Heart left ventricle (tissue), 13 donors: Measurements from ENCODE around the gene CDC26.

Source experiments
- POLR2A ChIP-seq, 2 donors: fragments of 450-650 bp; IDR thresholded peaks; one replicate each; pipeline ENCODE4 v1.6.1; 2017; ENCODE audit warnings: antibody characterized with exemption in 2 of 2, mild to moderate bottlenecking in 2 of 2, moderate library complexity in 2 of 2
- TF ChIP-seq, protein P1 (sequence below), 12 donors: fragments of 200-600 bp; sonication (generic) in 4 of 12; IDR thresholded peaks; one replicate each; pipeline versions ENCODE4 v1.5.0 to v1.8.0; 2018 to 2022; ENCODE audit warnings: antibody characterized with exemption in 12 of 12, mild to moderate bottlenecking in 5 of 12
- donor health status: ischemic (EF 13 %, LVEDD 7.1; RV severe dilation, severe dysfunction).
- donor health status: DM: no; HTN: yes; CAD: no.
- donor health status: DM: no; HTN: no; CAD: no.
- donor health status: ischemic (EF 25% LVEDD 6.9; RV normal size, moderate dysfunction).
- donor health status: ischemic (EF 25% LVEDD 5.7; RV mildly dilated, moderate dysfunction).
- donor health status: ischemic (EF 35%, LVEDD 5.7; RV mildly dilated, moderate dysfunction).
- donor health status: nonischemic (EF 11% LVEDD 7.7; RV severe dilation, severe dysfunction).
- donor health status: DM: yes; HTN: yes; CAD: no.
- donor health status: PGD.
- donor health status: ischemic (EF 29% LVEDD 5.4; RV normal size, mild dysfunction).
- donor health status: nonischemic (EF 23%, LVEDD 6.1; RV moderate dilation, normal function).

DNA sequence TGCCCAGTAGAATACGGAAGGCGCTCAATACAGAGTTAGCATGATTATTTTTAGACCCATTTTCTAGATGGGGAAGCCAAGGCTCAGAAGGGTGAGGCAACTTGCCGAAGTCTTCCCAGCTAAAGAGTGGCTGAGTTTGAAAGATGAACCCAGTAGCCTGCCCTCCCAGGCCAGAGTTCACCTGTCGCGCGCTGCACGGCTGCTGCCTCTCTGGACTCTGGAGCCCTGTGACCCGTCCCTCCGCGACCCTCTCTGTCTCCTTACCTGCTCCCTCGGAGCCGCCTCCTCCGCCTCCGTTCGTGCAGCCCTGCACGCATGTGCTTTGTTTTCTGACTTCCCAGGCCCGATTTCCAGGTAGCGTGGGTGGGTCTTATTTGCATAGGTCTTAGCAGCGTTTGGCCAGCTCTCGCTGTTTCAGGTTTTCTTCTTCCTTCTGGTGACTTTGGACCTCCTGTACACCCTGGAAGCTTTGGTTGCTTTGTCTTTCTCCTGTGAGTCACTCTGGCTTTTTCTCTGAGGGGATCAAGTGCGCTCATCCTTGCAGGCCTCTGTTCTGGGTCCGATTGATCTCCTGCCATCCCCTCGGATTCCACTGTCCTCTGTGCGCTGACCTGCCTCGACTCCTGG lies 27.5 kb upstream of the CDC26 start, which contains the start of gene RNF183:
- TF ChIP-seq, protein P1, sequence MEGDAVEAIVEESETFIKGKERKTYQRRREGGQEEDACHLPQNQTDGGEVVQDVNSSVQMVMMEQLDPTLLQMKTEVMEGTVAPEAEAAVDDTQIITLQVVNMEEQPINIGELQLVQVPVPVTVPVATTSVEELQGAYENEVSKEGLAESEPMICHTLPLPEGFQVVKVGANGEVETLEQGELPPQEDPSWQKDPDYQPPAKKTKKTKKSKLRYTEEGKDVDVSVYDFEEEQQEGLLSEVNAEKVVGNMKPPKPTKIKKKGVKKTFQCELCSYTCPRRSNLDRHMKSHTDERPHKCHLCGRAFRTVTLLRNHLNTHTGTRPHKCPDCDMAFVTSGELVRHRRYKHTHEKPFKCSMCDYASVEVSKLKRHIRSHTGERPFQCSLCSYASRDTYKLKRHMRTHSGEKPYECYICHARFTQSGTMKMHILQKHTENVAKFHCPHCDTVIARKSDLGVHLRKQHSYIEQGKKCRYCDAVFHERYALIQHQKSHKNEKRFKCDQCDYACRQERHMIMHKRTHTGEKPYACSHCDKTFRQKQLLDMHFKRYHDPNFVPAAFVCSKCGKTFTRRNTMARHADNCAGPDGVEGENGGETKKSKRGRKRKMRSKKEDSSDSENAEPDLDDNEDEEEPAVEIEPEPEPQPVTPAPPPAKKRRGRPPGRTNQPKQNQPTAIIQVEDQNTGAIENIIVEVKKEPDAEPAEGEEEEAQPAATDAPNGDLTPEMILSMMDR (IDR thresholded peaks at IDR 0.05) = no peak
- TF ChIP-seq POLR2A (IDR thresholded peaks at IDR 0.05) = no peak
